ENCODE results near the gene RS1. TPM values are rescaled to one million over a fixed set of nuclear protein-coding genes. Genes with fewer than 3 reads are reported as not detected.

Gene RS1
- total RNA-seq, 5 donors from 2014 or later (not counting 1 experiment from before 2014, with no cell fraction given), result not detected

- ATAC-seq (replicated peaks in 1 of 4), result peak in 2 of 4 experiments; percentile 16 to 39
- Histone ChIP-seq H3K27me3 (replicated peaks in 1 of 2; ENCODE audit: control insufficient read depth in 2 of 2, extremely low read depth in 1 of 2, insufficient read depth in 2 of 2, low read length in 1 of 2) (no peaks in the 10 kb centered on the region), H3K4me3 (ENCODE audit: control insufficient read depth in 1 of 2, extremely low read depth in 1 of 2, low read length in 1 of 2) (peak overlapping the region; percentile 67 to 71), H3K27ac (ENCODE audit: low read length) (peak overlapping the region; percentile 58), H3K9me3 (no peaks in the 10 kb centered on the region), H3K36me3 (ENCODE audit: control insufficient read depth in 2 of 2, extremely low read depth in 1 of 2, insufficient read depth in 1 of 2, low read length in 1 of 2) (no peaks in the 10 kb centered on the region), H3K4me1 (ENCODE audit: control insufficient read depth in 1 of 2, extremely low read depth in 1 of 2, insufficient read depth in 2 of 2, low read length in 2 of 2) (peaks cover 0 to 5% of the 10 kb centered on the region in 2 experiments)
- Mint-ChIP-seq H3K27ac (peak overlapping the region; percentile 78 to 79), H3K36me3 (no peaks in the 10 kb centered on the region), H3K4me3 (peak overlapping the region; percentile 77 to 78 (median 78)), H3K27me3 (no peaks in the 10 kb centered on the region), H3K4me1 (peaks cover 6 to 18% (median 8%) of the 10 kb centered on the region in 3 donors), H3K9me3 (no peaks in the 10 kb centered on the region)
- WGBS (ENCODE audit: insufficient coverage), result no CpG with 5 or more reads among the region's 19 CpGs
- DNase-seq, result peak in 12 of 35 experiments; percentile 0 to 21 (median 2)
- POLR2A ChIA-PET, result no interaction called here
- CTCF ChIA-PET, result no interaction called here
Observed at GRCh38 chrX:18674417-18674787, 2.5 kb upstream of the RS1 start.

GRCh38 chrX:18668071-18668835, 3.7 kb downstream of the RS1 start:
- ChIA-PET POLR2A (no interaction called here), CTCF (no interaction called here)
- peak overlapping the region in 1 of 2 donors; percentile 8 for H3K27ac Mint-ChIP-seq
- H3K36me3 Mint-ChIP-seq, result no peaks in the 10 kb centered on the region
- no peaks in the 10 kb centered on the region for H3K27me3 ChIP-seq (replicated peaks in 1 of 2; ENCODE audit: control insufficient read depth in 2 of 2, extremely low read depth in 1 of 2, insufficient read depth in 2 of 2, low read length in 1 of 2)
- no peaks in the 10 kb centered on the region for H3K36me3 ChIP-seq (ENCODE audit: control insufficient read depth in 2 of 2, extremely low read depth in 1 of 2, insufficient read depth in 1 of 2, low read length in 1 of 2)
- peaks cover 0 to 3% (median 0%) of the 10 kb centered on the region in 3 donors for H3K9me3 Mint-ChIP-seq
- H3K27ac ChIP-seq (ENCODE audit: low read length), result no peak overlapping the region
- no peaks in the 10 kb centered on the region for H3K4me1 ChIP-seq (ENCODE audit: control insufficient read depth in 1 of 2, extremely low read depth in 1 of 2, insufficient read depth in 2 of 2, low read length in 2 of 2)
- DNase-seq (no peak), ATAC-seq (replicated peaks in 1 of 4) (peak in 1 of 4 experiments; percentile 16)
- H3K4me1 Mint-ChIP-seq, result peaks cover 6 to 11% (median 8%) of the 10 kb centered on the region in 3 donors
- WGBS (ENCODE audit: insufficient coverage), result 20% methylated on average over 1 of the region's 15 CpGs
- H3K4me3 Mint-ChIP-seq, result peak overlapping the region; percentile 50 to 66 (median 62)
- H3K9me3 ChIP-seq, result no peaks in the 10 kb centered on the region
- peaks cover 1 to 9% of the 10 kb centered on the region in 2 donors for H3K27me3 Mint-ChIP-seq
- no peak overlapping the region for H3K4me3 ChIP-seq (ENCODE audit: control insufficient read depth in 1 of 2, extremely low read depth in 1 of 2, low read length in 1 of 2)

GRCh38 chrX:18666614-18667013, 5.3 kb downstream of the RS1 start:
- no peak overlapping the region for H3K4me3 ChIP-seq (ENCODE audit: control insufficient read depth in 1 of 2, extremely low read depth in 1 of 2, low read length in 1 of 2)
- DNase-seq (peak in 1 of 35 experiments; percentile 1), ATAC-seq (replicated peaks in 1 of 4) (no peak)
- H3K36me3 ChIP-seq (ENCODE audit: control insufficient read depth in 2 of 2, extremely low read depth in 1 of 2, insufficient read depth in 1 of 2, low read length in 1 of 2), result no peaks in the 10 kb centered on the region
- Mint-ChIP-seq H3K27ac (no peak overlapping the region), H3K9me3 (peaks cover 0 to 3% (median 0%) of the 10 kb centered on the region in 3 donors), H3K4me1 (peaks cover 6 to 8% (median 8%) of the 10 kb centered on the region in 3 donors), H3K27me3 (peaks cover 1 to 9% of the 10 kb centered on the region in 2 donors), H3K4me3 (no peak overlapping the region), H3K36me3 (no peaks in the 10 kb centered on the region)
- ChIA-PET CTCF (no interaction called here), POLR2A (no interaction called here)
- no peaks in the 10 kb centered on the region for H3K4me1 ChIP-seq (ENCODE audit: control insufficient read depth in 1 of 2, extremely low read depth in 1 of 2, insufficient read depth in 2 of 2, low read length in 2 of 2)
- WGBS (ENCODE audit: insufficient coverage), result 59% methylated on average over 8 of the region's 15 CpGs
- no peaks in the 10 kb centered on the region for H3K9me3 ChIP-seq
- no peaks in the 10 kb centered on the region for H3K27me3 ChIP-seq (replicated peaks in 1 of 2; ENCODE audit: control insufficient read depth in 2 of 2, extremely low read depth in 1 of 2, insufficient read depth in 2 of 2, low read length in 1 of 2)
- H3K27ac ChIP-seq (ENCODE audit: low read length), result no peak overlapping the region

- ChIA-PET CTCF (no interaction called here), POLR2A (no interaction called here)
- H3K9me3 ChIP-seq, result no peaks in the 10 kb centered on the region
- DNase-seq (no peak), ATAC-seq (replicated peaks in 1 of 4) (no peak)
- H3K4me1 ChIP-seq (ENCODE audit: control insufficient read depth in 1 of 2, extremely low read depth in 1 of 2, insufficient read depth in 2 of 2, low read length in 2 of 2), result no peaks in the 10 kb centered on the region
- Mint-ChIP-seq H3K27me3 (peaks cover 1 to 9% of the 10 kb centered on the region in 2 donors), H3K4me1 (peaks cover 6 to 8% (median 8%) of the 10 kb centered on the region in 3 donors), H3K36me3 (no peaks in the 10 kb centered on the region), H3K4me3 (no peak overlapping the region), H3K9me3 (peaks cover 0 to 3% (median 0%) of the 10 kb centered on the region in 3 donors), H3K27ac (no peak overlapping the region)
- H3K36me3 ChIP-seq (ENCODE audit: control insufficient read depth in 2 of 2, extremely low read depth in 1 of 2, insufficient read depth in 1 of 2, low read length in 1 of 2), result no peaks in the 10 kb centered on the region
- no CpG with 5 or more reads among the region's 8 CpGs for WGBS (ENCODE audit: insufficient coverage)
- no peaks in the 10 kb centered on the region for H3K27me3 ChIP-seq (replicated peaks in 1 of 2; ENCODE audit: control insufficient read depth in 2 of 2, extremely low read depth in 1 of 2, insufficient read depth in 2 of 2, low read length in 1 of 2)
- no peak overlapping the region for H3K27ac ChIP-seq (ENCODE audit: low read length)
- H3K4me3 ChIP-seq (ENCODE audit: control insufficient read depth in 1 of 2, extremely low read depth in 1 of 2, low read length in 1 of 2), result no peak overlapping the region
Observed at GRCh38 chrX:18664947-18665346, 7.0 kb downstream of the RS1 start.

- Mint-ChIP-seq H3K27ac (no peak overlapping the region), H3K36me3 (no peaks in the 10 kb centered on the region), H3K27me3 (peaks cover 1 to 6% of the 10 kb centered on the region in 2 donors), H3K9me3 (peaks cover 0 to 3% (median 0%) of the 10 kb centered on the region in 3 donors), H3K4me3 (no peak overlapping the region), H3K4me1 (no peaks in the 10 kb centered on the region)
- WGBS (ENCODE audit: insufficient coverage), result 91% methylated on average over 6 of the region's 12 CpGs
- no peaks in the 10 kb centered on the region for H3K27me3 ChIP-seq (replicated peaks in 1 of 2; ENCODE audit: control insufficient read depth in 2 of 2, extremely low read depth in 1 of 2, insufficient read depth in 2 of 2, low read length in 1 of 2)
- DNase-seq (no peak), ATAC-seq (replicated peaks in 1 of 4) (no peak)
- H3K9me3 ChIP-seq, result no peaks in the 10 kb centered on the region
- ChIA-PET POLR2A (no interaction called here), CTCF (no interaction called here)
- no peaks in the 10 kb centered on the region for H3K4me1 ChIP-seq (ENCODE audit: control insufficient read depth in 1 of 2, extremely low read depth in 1 of 2, insufficient read depth in 2 of 2, low read length in 2 of 2)
- no peaks in the 10 kb centered on the region for H3K36me3 ChIP-seq (ENCODE audit: control insufficient read depth in 2 of 2, extremely low read depth in 1 of 2, insufficient read depth in 1 of 2, low read length in 1 of 2)
- no peak overlapping the region for H3K4me3 ChIP-seq (ENCODE audit: control insufficient read depth in 1 of 2, extremely low read depth in 1 of 2, low read length in 1 of 2)
- no peak overlapping the region for H3K27ac ChIP-seq (ENCODE audit: low read length)
Observed at GRCh38 chrX:18661273-18661672, 10.6 kb downstream of the RS1 start.

- WGBS (ENCODE audit: insufficient coverage), result no CpG with 5 or more reads among the region's 5 CpGs
- H3K4me3 Mint-ChIP-seq, result no peak overlapping the region
- H3K27me3 Mint-ChIP-seq, result no peaks in the 10 kb centered on the region
- no peaks in the 10 kb centered on the region for H3K36me3 Mint-ChIP-seq
- H3K9me3 Mint-ChIP-seq, result no peaks in the 10 kb centered on the region
- ChIA-PET CTCF (no interaction called here), POLR2A (no interaction called here)
- no peaks in the 10 kb centered on the region for H3K9me3 ChIP-seq
- DNase-seq, result no peak
- no peaks in the 10 kb centered on the region for H3K4me1 ChIP-seq (ENCODE audit: control insufficient read depth in 1 of 2, extremely low read depth in 1 of 2, insufficient read depth in 2 of 2, low read length in 2 of 2)
- no peak overlapping the region for H3K27ac Mint-ChIP-seq
- no peaks in the 10 kb centered on the region for H3K36me3 ChIP-seq (ENCODE audit: control insufficient read depth in 2 of 2, extremely low read depth in 1 of 2, insufficient read depth in 1 of 2, low read length in 1 of 2)
- H3K4me1 Mint-ChIP-seq, result no peaks in the 10 kb centered on the region
- no peak overlapping the region for H3K4me3 ChIP-seq (ENCODE audit: control insufficient read depth in 1 of 2, extremely low read depth in 1 of 2, low read length in 1 of 2)
- no peak overlapping the region for H3K27ac ChIP-seq (ENCODE audit: low read length)
- no peak for ATAC-seq (replicated peaks in 1 of 4)
- H3K27me3 ChIP-seq (replicated peaks in 1 of 2; ENCODE audit: control insufficient read depth in 2 of 2, extremely low read depth in 1 of 2, insufficient read depth in 2 of 2, low read length in 1 of 2), result no peaks in the 10 kb centered on the region
Observed at GRCh38 chrX:18654875-18655836, 16.8 kb downstream of the RS1 start.

All from T-cell (primary cell).